ENCODE measurements around the gene TLNRD1. TPM values are rescaled to one million over a fixed set of nuclear protein-coding genes. Genes with fewer than 3 reads are reported as not detected.

Gene TLNRD1
- total RNA-seq, 1 experiment from 2014 or later = 22.5 TPM

GRCh38 chr15:81001152-81002008 lies 657 bp downstream of the TLNRD1 start:
- no TSS peak for BruUV-seq (replicated peaks)
- peak overlapping the region; percentile 90 for H3K27ac ChIP-seq (ENCODE audit: low read depth, low read length)
- H3K27me3 ChIP-seq (ENCODE audit: insufficient read depth, low read length) = no peaks in the 10 kb centered on the region
- ChIA-PET RAD21 (ENCODE audit: low non-redundant PET in 1 of 2, low total read pairs in 2 of 2, uncharacterized antibody in 2 of 2, unreplicated experiment in 2 of 2) (no interaction called here), POLR2A (interaction anchor here (1.0 to 1.2 kb wide), 2 partner anchors 10 to 91 kb away, joined by 3 to 6 read pairs; no protein-coding TSS in a partner anchor), CTCF (interaction anchor here (2.9 kb wide), 1 partner anchor 265 kb away, joined by 18 read pairs; no protein-coding TSS in a partner anchor)
- H3K9me3 ChIP-seq (ENCODE audit: control insufficient read depth in 1 of 2, insufficient read depth in 1 of 2, low read depth in 1 of 2, low read length in 2 of 2) = no peaks in the 10 kb centered on the region
- DNase-seq (ENCODE audit: low read depth, low spot score) (no peak), ATAC-seq (peak; percentile 56)
- H3K4me2 ChIP-seq (ENCODE audit: low read length) = peak overlapping the region; percentile 79
- H3K9me2 ChIP-seq (ENCODE audit: insufficient read depth) = no peaks in the 10 kb centered on the region
- intact Hi-C loops (cut with micrococcal nuclease) = loop anchor here (5.0 kb wide), 1 partner anchor 91 kb away; no protein-coding TSS in a partner anchor
- H3K4me1 ChIP-seq (ENCODE audit: control insufficient read depth in 1 of 2, insufficient read depth in 2 of 2, low read length in 2 of 2) = peaks cover 15 to 36% of the 10 kb centered on the region in 2 experiments
- peaks cover 0 to 7% of the 10 kb centered on the region in 2 experiments; a peak in 1 of 4 replicates for H3K36me3 ChIP-seq (ENCODE audit: control insufficient read depth in 1 of 2, insufficient read depth in 2 of 2, low read length in 2 of 2)
- TF ChIP-seq MAX (IDR thresholded peaks at IDR 0.05) (peak; percentile 67), ZFX (IDR thresholded peaks at IDR 0.05) (peak; percentile 89), EZH2phosphoT487 (IDR thresholded peaks at IDR 0.05; ENCODE audit: borderline replicate concordance) (no peak)
- H3K79me2 ChIP-seq (ENCODE audit: insufficient read depth, low read length) = peaks cover 43% of the 10 kb centered on the region
- H3K4me3 ChIP-seq (replicated peaks in 1 of 2; ENCODE audit: low read depth in 1 of 2, low read length in 2 of 2) = peak overlapping the region; percentile 66 to 77
- H3K9ac ChIP-seq (ENCODE audit: low read length) = peak overlapping the region; percentile 86
- H4K20me1 ChIP-seq (ENCODE audit: insufficient read depth) = no peaks in the 10 kb centered on the region
- no peak overlapping the region for H2AFZ ChIP-seq (ENCODE audit: low read depth, low read length, poor library complexity, severe bottlenecking)

- H3K9ac ChIP-seq (ENCODE audit: low read length) = peak overlapping the region; percentile 86
- BruUV-seq (replicated peaks) = no TSS peak
- H3K9me2 ChIP-seq (ENCODE audit: insufficient read depth) = no peaks in the 10 kb centered on the region
- H3K9me3 ChIP-seq (ENCODE audit: control insufficient read depth in 1 of 2, insufficient read depth in 1 of 2, low read depth in 1 of 2, low read length in 2 of 2) = no peaks in the 10 kb centered on the region
- ChIA-PET CTCF (interaction anchor here (2.9 kb wide), 1 partner anchor 264 kb away, joined by 18 read pairs; no protein-coding TSS in a partner anchor), RAD21 (ENCODE audit: low non-redundant PET in 1 of 2, low total read pairs in 2 of 2, uncharacterized antibody in 2 of 2, unreplicated experiment in 2 of 2) (no interaction called here), POLR2A (no interaction called here)
- no peak overlapping the region for H2AFZ ChIP-seq (ENCODE audit: low read depth, low read length, poor library complexity, severe bottlenecking)
- intact Hi-C loops (cut with micrococcal nuclease) = loop anchor here (5.0 kb wide), 1 partner anchor 90 kb away; no protein-coding TSS in a partner anchor
- no peaks in the 10 kb centered on the region for H4K20me1 ChIP-seq (ENCODE audit: insufficient read depth)
- H3K27me3 ChIP-seq (ENCODE audit: insufficient read depth, low read length) = no peaks in the 10 kb centered on the region
- peaks cover 15 to 36% of the 10 kb centered on the region in 2 experiments for H3K4me1 ChIP-seq (ENCODE audit: control insufficient read depth in 1 of 2, insufficient read depth in 2 of 2, low read length in 2 of 2)
- peak overlapping the region; percentile 79 for H3K4me2 ChIP-seq (ENCODE audit: low read length)
- DNase-seq (ENCODE audit: low read depth, low spot score) (no peak), ATAC-seq (peak; percentile 19)
- H3K79me2 ChIP-seq (ENCODE audit: insufficient read depth, low read length) = peaks cover 43% of the 10 kb centered on the region
- peak overlapping the region; percentile 66 to 77 for H3K4me3 ChIP-seq (replicated peaks in 1 of 2; ENCODE audit: low read depth in 1 of 2, low read length in 2 of 2)
- H3K36me3 ChIP-seq (ENCODE audit: control insufficient read depth in 1 of 2, insufficient read depth in 2 of 2, low read length in 2 of 2) = peaks cover 0 to 7% of the 10 kb centered on the region in 2 experiments; a peak in 1 of 4 replicates
- H3K27ac ChIP-seq (ENCODE audit: low read depth, low read length) = peak overlapping the region; percentile 90
- TF ChIP-seq SRF (IDR thresholded peaks at IDR 0.05; ENCODE audit: low read depth) = no peak
- TF ChIP-seq FOSL1 (IDR thresholded peaks at IDR 0.05; ENCODE audit: low read depth) = no peak
- TF ChIP-seq ZBTB33 (IDR thresholded peaks at IDR 0.05; ENCODE audit: extremely low read depth, insufficient replicate concordance, low read length) = no peak
- no peak for TF ChIP-seq CBX3 (IDR thresholded peaks at IDR 0.05; ENCODE audit: low read depth)
- TF ChIP-seq JUND (IDR thresholded peaks at IDR 0.05) = no peak
- TF ChIP-seq MAX (IDR thresholded peaks at IDR 0.05) = no peak
- no peak for TF ChIP-seq POLR2A (IDR thresholded peaks at IDR 0.05; ENCODE audit: borderline replicate concordance, extremely low read depth, insufficient read depth, insufficient read length)
- no peak for TF ChIP-seq SP1 (IDR thresholded peaks at IDR 0.05; ENCODE audit: low read depth)
- TF ChIP-seq EGR1 (IDR thresholded peaks at IDR 0.05; ENCODE audit: low read depth) = no peak
- TF ChIP-seq CEBPB (IDR thresholded peaks at IDR 0.05; ENCODE audit: low read depth) = no peak
- TF ChIP-seq REST (IDR thresholded peaks at IDR 0.05; ENCODE audit: low read depth) = no peak
- no peak for TF ChIP-seq RAD21 (IDR thresholded peaks at IDR 0.05; ENCODE audit: low read depth)
- no peak for TF ChIP-seq EZH2phosphoT487 (IDR thresholded peaks at IDR 0.05; ENCODE audit: borderline replicate concordance)
Measured at GRCh38 chr15:81002009-81002330, 1.2 kb downstream of the TLNRD1 start.

Measured in HCT116 (cell line).